Measurements from ENCODE around the gene MNT. TPM values are rescaled to one million over a fixed set of nuclear protein-coding genes. Genes with fewer than 3 reads are reported as not detected.

The MNT gene
- total RNA-seq, 1 donor from 2014 or later, result 32.7 TPM

DNA sequence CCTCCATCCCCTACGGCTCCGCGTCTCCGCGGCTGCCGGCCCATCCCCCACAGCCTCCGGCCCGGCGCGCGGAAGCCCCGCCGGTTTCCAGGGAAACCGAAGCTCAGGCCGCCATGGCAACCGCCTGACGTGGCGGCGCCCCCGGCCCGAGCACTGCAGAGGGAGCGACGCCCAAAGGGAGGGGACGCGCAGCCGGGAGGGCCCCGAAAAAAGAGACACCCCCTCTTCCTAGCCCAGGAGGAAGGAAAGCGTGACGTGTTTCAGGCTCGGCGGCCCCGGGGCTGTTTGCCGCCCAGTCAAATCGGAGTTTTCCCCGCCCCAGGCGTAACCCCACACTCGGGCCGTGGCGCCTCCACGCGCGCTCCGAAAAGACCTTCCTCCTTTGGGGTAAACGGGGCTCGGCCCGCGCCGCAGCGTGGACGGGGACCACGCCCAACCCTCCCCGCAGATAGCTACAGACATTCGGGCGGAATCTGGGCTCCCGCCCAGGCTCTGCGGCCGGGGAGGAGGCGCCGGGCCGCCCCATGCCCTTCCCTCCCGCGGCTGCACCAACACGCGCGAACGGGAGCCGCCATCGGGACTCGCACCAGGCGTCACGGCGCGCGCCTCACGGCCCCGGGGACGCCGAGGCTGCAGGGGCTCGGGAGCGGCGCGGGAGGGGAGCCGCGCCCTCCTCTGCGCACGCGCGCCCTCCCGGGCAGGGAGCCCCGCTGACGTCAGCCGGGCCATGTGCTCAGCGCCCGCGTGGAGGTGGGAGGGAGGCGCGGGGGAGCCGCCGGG is 7.5 kb downstream of the MNT start:
- ATAC-seq (peak; percentile 62), DNase-seq (peak; percentile 96)
- Histone ChIP-seq H3K9me3 (no peaks in the 10 kb centered on the region), H3K4me1 (peaks cover 65% of the 10 kb centered on the region), H3K27me3 (no peaks in the 10 kb centered on the region), H3K27ac (peak overlapping the region; percentile 98), H3K36me3 (no peaks in the 10 kb centered on the region), H3K4me3 (peak overlapping the region; percentile 84)
- TF ChIP-seq, protein P1, sequence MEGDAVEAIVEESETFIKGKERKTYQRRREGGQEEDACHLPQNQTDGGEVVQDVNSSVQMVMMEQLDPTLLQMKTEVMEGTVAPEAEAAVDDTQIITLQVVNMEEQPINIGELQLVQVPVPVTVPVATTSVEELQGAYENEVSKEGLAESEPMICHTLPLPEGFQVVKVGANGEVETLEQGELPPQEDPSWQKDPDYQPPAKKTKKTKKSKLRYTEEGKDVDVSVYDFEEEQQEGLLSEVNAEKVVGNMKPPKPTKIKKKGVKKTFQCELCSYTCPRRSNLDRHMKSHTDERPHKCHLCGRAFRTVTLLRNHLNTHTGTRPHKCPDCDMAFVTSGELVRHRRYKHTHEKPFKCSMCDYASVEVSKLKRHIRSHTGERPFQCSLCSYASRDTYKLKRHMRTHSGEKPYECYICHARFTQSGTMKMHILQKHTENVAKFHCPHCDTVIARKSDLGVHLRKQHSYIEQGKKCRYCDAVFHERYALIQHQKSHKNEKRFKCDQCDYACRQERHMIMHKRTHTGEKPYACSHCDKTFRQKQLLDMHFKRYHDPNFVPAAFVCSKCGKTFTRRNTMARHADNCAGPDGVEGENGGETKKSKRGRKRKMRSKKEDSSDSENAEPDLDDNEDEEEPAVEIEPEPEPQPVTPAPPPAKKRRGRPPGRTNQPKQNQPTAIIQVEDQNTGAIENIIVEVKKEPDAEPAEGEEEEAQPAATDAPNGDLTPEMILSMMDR (IDR thresholded peaks at IDR 0.05), result no peak
- intact Hi-C loops (cut with DNase I), result no loop called here

GRCh38 chr17:2392252-2393173 is 8.3 kb downstream of the MNT start:
- H3K4me3 ChIP-seq, result peak overlapping the region; percentile 84
- ATAC-seq (peak; percentile 78), DNase-seq (peak; percentile 99)
- H3K9me3 ChIP-seq, result no peaks in the 10 kb centered on the region
- H3K4me1 ChIP-seq, result peaks cover 56% of the 10 kb centered on the region
- H3K36me3 ChIP-seq, result no peaks in the 10 kb centered on the region
- intact Hi-C loops (cut with DNase I), result no loop called here
- TF ChIP-seq, protein P1 (IDR thresholded peaks at IDR 0.05), result no peak
- peak overlapping the region; percentile 98 for H3K27ac ChIP-seq
- no peaks in the 10 kb centered on the region for H3K27me3 ChIP-seq

DNA sequence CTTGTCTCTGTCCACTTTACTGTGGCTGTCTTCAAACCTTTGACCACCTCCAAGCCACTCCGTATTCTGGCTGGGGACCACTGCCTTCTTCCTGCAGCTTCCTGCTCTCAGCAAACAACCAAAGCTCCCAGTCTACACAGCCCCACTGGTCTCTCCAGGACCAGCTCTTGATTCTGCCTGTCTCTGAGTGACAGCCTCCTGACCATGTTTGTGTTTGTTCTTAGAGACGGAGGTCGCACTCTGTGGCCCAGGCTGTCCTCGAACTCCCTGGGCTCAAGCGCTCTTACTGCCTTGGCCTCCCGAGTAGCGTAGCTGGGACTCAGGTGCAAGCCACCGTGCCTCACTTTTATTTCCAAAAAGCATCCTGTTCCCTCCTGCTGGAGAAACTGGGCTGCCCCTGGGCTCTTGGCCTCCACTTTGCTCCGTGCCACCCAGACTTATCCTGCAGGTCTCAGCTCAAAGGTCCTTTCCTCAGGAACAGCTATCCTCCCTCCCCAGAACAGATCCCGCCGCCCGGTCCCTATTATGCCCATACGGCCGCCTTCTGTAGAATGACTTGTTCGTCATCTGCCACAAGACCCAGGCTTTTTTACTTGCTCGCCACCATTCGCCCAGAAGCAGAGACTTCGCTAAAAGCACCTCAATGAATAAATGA is 9.1 kb downstream of the MNT start:
- no peaks in the 10 kb centered on the region for H3K27me3 ChIP-seq

GRCh38 chr17:2390199-2390836 is 10.5 kb downstream of the MNT start:
- no peaks in the 10 kb centered on the region for H3K9me3 ChIP-seq
- H3K4me3 ChIP-seq, result no peak overlapping the region
- H3K27me3 ChIP-seq, result no peaks in the 10 kb centered on the region
- intact Hi-C loops (cut with DNase I), result no loop called here
- H3K4me1 ChIP-seq, result peaks cover 36% of the 10 kb centered on the region
- TF ChIP-seq, protein P1 (IDR thresholded peaks at IDR 0.05), result no peak
- DNase-seq (no peak), ATAC-seq (no peak)
- H3K36me3 ChIP-seq, result peaks cover 22% of the 10 kb centered on the region
- peak overlapping the region; percentile 98 for H3K27ac ChIP-seq

More for the DNA sequence above, 9.1 kb downstream of the MNT start:
- no peak for DNase-seq
- TF ChIP-seq, protein P1 (IDR thresholded peaks at IDR 0.05), result no peak
- intact Hi-C loops (cut with DNase I), result no loop called here
- no peak for ATAC-seq
- Histone ChIP-seq H3K27ac (peak overlapping the region; percentile 98), H3K36me3 (peaks cover 7% of the 10 kb centered on the region), H3K4me1 (peaks cover 50% of the 10 kb centered on the region), H3K9me3 (no peaks in the 10 kb centered on the region), H3K4me3 (peak overlapping the region; percentile 84)

- Histone ChIP-seq H3K4me3 (no peak overlapping the region), H3K27ac (no peak overlapping the region), H3K36me3 (peaks cover 22% of the 10 kb centered on the region), H3K27me3 (no peaks in the 10 kb centered on the region), H3K4me1 (peaks cover 25% of the 10 kb centered on the region), H3K9me3 (no peaks in the 10 kb centered on the region)
- no peak for ATAC-seq
- intact Hi-C loops (cut with DNase I), result no loop called here
- DNase-seq, result no peak
- TF ChIP-seq, protein P1 (IDR thresholded peaks at IDR 0.05), result no peak
Measured at GRCh38 chr17:2388683-2389055, 12.2 kb downstream of the MNT start.

All from upper lobe of right lung (tissue), 1 donor.